Stimulated activated CD4-positive, alpha-beta T cell treated with anti-CD3 and anti-CD28 coated beads, Interleukin-2, amount 100 ng/mL, for 4 hours (primary cell): Measurements from ENCODE around the gene SMARCD2.
"Not testable (repeated sequence)": the region's sequence is repeated elsewhere in the genome, so short reads cannot be mapped to it uniquely, and the experiment has no call there.

ENCODE experiments used
- DNase-seq: peaks from one replicate; pipeline ENCODE4 v3.0.0-alpha.2; 2020; ENCODE audit warnings: low read depth

The SMARCD2 gene

DNA sequence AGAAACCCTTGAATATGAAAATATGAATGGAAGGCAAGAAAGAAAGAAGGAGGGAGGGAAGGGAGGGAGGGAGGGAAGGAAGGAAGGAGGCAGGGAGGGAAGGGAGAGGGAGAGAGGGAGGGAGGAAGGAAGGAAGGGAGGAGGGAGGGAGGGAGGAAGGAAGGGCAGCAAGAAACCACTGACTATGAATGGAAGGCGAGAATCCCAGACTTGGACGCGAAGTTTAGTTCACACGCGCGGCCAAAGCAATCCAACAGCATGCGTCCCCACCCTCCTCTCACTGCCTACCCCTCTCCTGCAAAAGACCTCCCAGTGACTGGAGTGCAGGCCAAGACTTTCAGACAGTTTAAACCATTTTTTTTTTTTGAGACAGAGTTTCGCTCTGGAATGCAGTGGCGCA is 7.9 kb upstream of the SMARCD2 start:
- no peak for DNase-seq

- peak; percentile 94 for DNase-seq
Observed at GRCh38 chr17:63848834-63849689, 6.6 kb upstream of the SMARCD2 start.

GRCh38 chr17:63847525-63848249 is 5.2 kb upstream of the SMARCD2 start:
- no peak for DNase-seq

- no peak for DNase-seq
Observed at GRCh38 chr17:63845509-63845908, 3.0 kb upstream of the SMARCD2 start.

GRCh38 chr17:63843910-63844677 is 1.6 kb upstream of the SMARCD2 start:
- no peak for DNase-seq

DNA sequence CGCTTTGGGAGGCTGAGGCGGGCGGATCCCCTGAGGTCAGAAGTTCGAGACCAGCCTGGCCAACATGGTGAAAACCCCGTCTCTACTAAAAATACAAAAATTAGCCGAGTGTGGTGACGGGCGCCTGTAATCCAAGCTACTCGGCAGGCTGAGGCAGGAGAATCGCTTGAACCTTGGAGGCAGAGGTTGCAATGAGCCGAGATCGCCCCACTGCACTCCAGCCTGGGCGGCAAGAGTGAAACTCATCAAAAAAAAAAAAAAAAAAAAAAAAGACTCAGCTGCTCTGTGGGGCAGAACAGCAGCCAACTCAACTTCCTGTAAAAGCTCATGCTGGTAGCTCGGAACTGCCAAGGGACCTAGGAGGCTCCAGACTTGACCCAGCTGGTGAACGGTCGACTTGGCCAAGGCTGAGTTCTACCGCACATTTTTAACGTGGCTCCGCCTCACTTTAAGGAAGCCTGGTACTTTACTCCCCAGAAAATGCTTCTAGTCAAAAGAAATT is 953 bp upstream of the SMARCD2 start:
- DNase-seq = not testable (repeated sequence)

GRCh38 chr17:63842173-63842539 is 329 bp downstream of the SMARCD2 start:
- DNase-seq = no peak

DNA sequence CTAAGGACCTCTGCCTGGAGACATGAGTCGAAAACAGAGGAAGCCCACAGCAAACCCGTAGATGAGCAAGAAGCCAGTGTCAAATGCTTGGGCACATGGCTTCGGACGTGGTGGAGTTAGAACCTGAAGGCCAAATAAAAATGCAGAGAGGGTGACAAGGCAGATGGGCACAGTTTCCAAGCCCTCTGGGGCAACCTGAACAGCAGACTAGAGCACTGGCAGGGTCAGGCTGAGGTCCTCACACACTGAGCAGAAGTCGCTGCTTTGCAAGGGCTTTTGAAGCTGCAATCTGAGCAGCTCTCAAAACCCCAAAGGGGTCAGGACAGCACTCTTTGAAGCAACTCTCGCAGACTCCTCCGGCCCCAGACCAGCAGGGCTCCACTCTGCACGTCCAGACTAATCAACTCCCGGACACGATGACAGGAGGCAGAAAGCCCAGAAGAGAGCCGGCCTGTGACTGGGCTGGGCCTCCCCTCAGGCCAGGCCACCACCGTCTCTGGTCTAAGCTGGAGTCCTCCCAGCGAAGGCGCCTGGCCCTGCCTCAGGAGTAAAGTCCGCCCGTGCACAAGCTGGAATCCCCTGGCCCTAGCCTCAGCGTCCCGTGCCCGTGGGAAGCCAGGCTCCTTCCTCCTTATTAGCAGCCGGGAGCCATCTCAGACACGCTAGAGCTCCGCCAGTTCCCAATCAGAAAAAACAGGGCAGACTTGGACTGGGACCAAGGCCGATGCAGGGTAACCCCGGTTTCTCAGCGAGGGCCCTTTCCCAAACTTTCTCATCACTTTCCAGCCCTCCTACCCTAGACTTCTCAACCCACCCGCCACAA is 924 bp downstream of the SMARCD2 start:
- no peak for DNase-seq

- DNase-seq = no peak
Observed at GRCh38 chr17:63840591-63841349, 1.7 kb downstream of the SMARCD2 start.

DNA sequence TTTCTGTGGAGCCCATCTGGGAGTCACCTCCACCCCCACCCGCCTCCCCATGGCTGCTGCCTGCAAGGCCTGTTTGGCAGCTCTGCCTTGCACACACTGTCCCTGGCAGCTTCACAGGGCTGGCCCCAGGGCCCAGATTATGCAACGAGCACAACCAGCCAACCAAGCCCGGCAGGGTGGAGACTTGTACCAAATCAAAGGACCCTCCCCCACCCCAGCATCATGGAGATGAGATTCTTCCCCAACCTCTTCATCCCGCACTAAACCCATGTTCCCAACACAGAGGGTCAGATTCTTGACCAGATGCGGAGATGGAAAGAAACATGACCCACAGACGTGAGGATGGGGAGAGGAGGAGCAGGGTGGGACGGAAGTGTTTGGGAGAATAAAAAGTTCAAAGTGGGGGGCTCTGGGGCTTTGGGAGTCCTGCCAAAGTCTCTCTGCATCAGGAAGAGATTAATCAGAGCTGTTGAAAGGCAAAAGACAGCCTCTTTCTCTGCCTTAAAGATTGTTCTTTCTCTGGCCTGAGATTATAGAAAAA is 3.8 kb downstream of the SMARCD2 start:
- DNase-seq = no peak

- DNase-seq = no peak
Observed at GRCh38 chr17:63837962-63838600, 4.4 kb downstream of the SMARCD2 start.

GRCh38 chr17:63837480-63837879 is 5.0 kb downstream of the SMARCD2 start:
- DNase-seq = no peak

GRCh38 chr17:63836811-63837210 is 5.7 kb downstream of the SMARCD2 start:
- DNase-seq = no peak

GRCh38 chr17:63835167-63835720 is 7.2 kb downstream of the SMARCD2 start:
- no peak for DNase-seq

DNA sequence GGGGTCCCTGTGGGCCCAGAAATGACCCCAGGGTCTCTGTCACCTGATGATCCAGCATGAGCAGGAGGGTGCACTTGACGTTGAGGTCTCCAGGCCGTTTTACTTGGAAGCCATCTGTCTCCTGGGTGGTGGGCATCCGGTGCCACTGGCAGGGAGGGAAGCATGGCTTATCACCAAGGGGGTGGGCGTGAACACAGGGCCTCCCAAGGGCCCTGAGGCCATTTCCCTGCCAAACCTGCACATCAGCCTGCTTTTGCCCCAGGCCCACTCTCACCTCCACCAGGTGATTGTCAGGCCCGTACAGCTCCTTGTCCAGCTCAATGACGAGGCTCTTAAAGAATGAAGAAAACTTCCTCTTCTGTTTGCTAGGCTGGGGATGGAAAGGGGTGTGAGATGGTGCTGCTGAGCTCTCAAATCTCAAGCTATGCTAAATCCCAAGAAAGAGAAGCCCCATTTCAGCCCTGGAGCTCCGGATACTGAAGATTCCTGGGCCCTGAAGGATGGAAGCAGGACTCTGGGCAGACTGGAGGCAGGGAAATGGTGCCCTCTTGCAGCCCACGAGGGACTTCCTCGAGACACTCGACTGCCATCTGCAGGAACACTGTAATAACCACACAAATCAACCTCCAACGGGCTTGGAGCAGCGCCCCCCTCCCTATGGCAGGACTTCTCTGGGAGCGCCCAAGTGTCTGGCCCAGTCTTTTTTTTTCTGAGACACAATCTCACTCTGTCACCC is 7.9 kb downstream of the SMARCD2 start:
- no peak for DNase-seq

DNA sequence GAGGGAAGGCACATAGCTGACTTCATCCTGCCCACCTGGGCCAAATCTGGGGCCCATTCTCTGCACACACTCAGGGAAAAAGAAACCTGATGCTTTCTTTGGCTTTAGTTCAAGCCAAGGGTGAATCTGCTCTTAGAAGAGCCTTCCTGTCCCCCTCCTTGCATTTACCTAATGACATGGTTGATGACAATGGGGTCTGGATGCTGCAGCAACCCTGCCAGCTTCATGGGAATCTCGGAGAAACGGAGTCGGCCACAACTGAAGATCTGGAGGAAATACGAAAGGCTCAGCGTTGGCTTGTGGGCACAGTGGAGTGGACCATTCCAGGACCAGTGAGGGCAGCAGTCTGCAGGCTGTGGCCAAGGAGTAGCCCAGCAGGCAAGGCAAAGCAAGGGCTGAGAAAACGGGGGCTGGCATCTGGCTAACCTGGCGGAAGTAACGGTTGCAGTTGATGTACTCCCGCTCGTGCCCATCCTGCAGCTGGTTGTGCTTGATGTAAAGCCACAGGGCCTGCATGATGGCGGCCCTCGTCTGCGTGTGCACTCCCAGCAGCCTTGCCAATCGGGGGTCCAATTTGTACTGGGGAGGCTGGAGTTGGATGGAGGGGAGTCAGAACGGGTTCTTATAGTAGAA is 8.6 kb downstream of the SMARCD2 start:
- DNase-seq = no peak

- no peak for DNase-seq
Observed at GRCh38 chr17:63833026-63833740, 9.3 kb downstream of the SMARCD2 start.

- no peak for DNase-seq
Observed at GRCh38 chr17:63832455-63832854, 10.0 kb downstream of the SMARCD2 start.
